Renal cortex interstitium (tissue), 11 donors: ENCODE data around the gene FGF14. TPM values are rescaled to one million over a fixed set of nuclear protein-coding genes. Genes with fewer than 3 reads are reported as not detected.
"Not testable (repeated sequence)": the region's sequence is repeated elsewhere in the genome, so short reads cannot be mapped to it uniquely, and the experiment has no call there.

Source experiments
- DNase-seq, 11 donors: peaks; one replicate each; pipeline ENCODE4 v3.0.0-alpha.2; 2013; ENCODE audit warnings: low read depth in 9 of 11, low spot score in 4 of 11; ENCODE audit errors: extremely low read depth in 1 of 11
- polyA plus RNA-seq, 3 donors: library from polyadenylated mRNA; unstranded; fragments of 120-200 nt; gene quantifications; one replicate each; pipeline ENCODE4 v1.2.1, GENCODE V29; 2013; ENCODE audit not compliant: insufficient read length in 3 of 3

FGF14 gene
- polyA plus RNA-seq, 3 donors: 0.56 to 1.1 (median 0.86) TPM

GRCh38 chr13:102033857-102034331 is 368.0 kb downstream of the FGF14 start:
- DNase-seq: peak in 4 of 11 donors; percentile 4 to 28 (median 16)

- DNase-seq: no peak
These were observed 368.5 kb downstream of the FGF14 start for GRCh38 chr13:102033386-102033785.

GRCh38 chr13:102028868-102029267 is 373.0 kb downstream of the FGF14 start:
- no peak for DNase-seq

- DNase-seq: no peak
These were observed 373.6 kb downstream of the FGF14 start for GRCh38 chr13:102028206-102028605.

GRCh38 chr13:102021777-102022176 is 380.1 kb downstream of the FGF14 start:
- DNase-seq: no peak

GRCh38 chr13:102020611-102021216 is 381.1 kb downstream of the FGF14 start:
- DNase-seq: no peak

GRCh38 chr13:102018716-102019115 is 383.1 kb downstream of the FGF14 start:
- DNase-seq: no peak

- no peak for DNase-seq
These were observed 384.6 kb downstream of the FGF14 start for GRCh38 chr13:102017248-102017647.

GRCh38 chr13:102012299-102013293 is 389.3 kb downstream of the FGF14 start:
- DNase-seq: no peak

- DNase-seq: not testable (repeated sequence)
These were observed 390.4 kb downstream of the FGF14 start for GRCh38 chr13:102011455-102011854.

- no peak for DNase-seq
These were observed 397.8 kb downstream of the FGF14 start for GRCh38 chr13:102003848-102004570.

GRCh38 chr13:102002287-102002686 is 399.6 kb downstream of the FGF14 start:
- peak in 4 of 11 donors; percentile 9 to 32 (median 16) for DNase-seq

GRCh38 chr13:102000764-102001163 is 401.1 kb downstream of the FGF14 start:
- no peak for DNase-seq

GRCh38 chr13:101998129-101998528 is 403.7 kb downstream of the FGF14 start:
- DNase-seq: no peak

GRCh38 chr13:101996954-101997353 is 404.9 kb downstream of the FGF14 start:
- DNase-seq: no peak

GRCh38 chr13:101989798-101990350 is 412.0 kb downstream of the FGF14 start:
- DNase-seq: no peak

- DNase-seq: peak in 1 of 11 donors; percentile 4
These were observed 413.7 kb downstream of the FGF14 start for GRCh38 chr13:101988140-101988539.

- no peak for DNase-seq
These were observed 415.5 kb downstream of the FGF14 start for GRCh38 chr13:101986316-101986715.

- no peak for DNase-seq
These were observed 416.5 kb downstream of the FGF14 start for GRCh38 chr13:101985321-101985720.
